HCT116 (cell line): Measurements from ENCODE around the gene MAP3K8. TPM values are rescaled to one million over a fixed set of nuclear protein-coding genes. Genes with fewer than 3 reads are reported as not detected.

Experiments
- ATAC-seq: fragments of 200-7000 bp; cut with Tn5 transposase; 2 replicates; pipeline ENCODE4 v1.9.1; 2020; ENCODE audit warnings: mild to moderate bottlenecking, moderate library complexity
- BruUV-seq: library from RNA; stranded (reverse); fragments of 400-500 nt; replicated peaks from 2 replicates; lab custom pipeline; 2021; lab: Mats Ljungman, UMichigan
- CTCF ChIA-PET: fragments of 300-600 bp; sonication (Branson Sonifier 250); formaldehyde crosslinking; loops from one replicate; lab custom pipeline; 2021; ENCODE audit warnings: antibody characterized with exemption; lab: Charles Lee
- POLR2A ChIA-PET: fragments of 300-600, 350-600 bp; sonication (Branson Sonifier 250); formaldehyde crosslinking; loops from one replicate; lab custom pipeline; 2021; ENCODE audit warnings: antibody characterized with exemption; lab: Charles Lee
- RAD21 ChIA-PET, 2 experiments: fragments of 300-600 bp; sonication (Branson Sonifier 250); formaldehyde crosslinking; loops; one replicate each; lab custom pipeline; 2023; ENCODE audit warnings: low total read pairs in 2 of 2; ENCODE audit not compliant: uncharacterized antibody in 2 of 2, unreplicated experiment in 2 of 2, low non-redundant PET in 1 of 2; lab: Charles Lee
- DNase-seq: peaks from one replicate; pipeline ENCODE4 v3.0.0-alpha.2; 2010; ENCODE audit warnings: low read depth, low spot score
- H2AFZ ChIP-seq: fragments of 200-600 bp; shearing (Covaris generic), sonication (generic); 2 replicates; pipeline ENCODE4 v1.6.1; 2017; ENCODE audit warnings: low read depth, mixed run types, mixed read lengths, antibody characterized with exemption, low read length; ENCODE audit not compliant: poor library complexity, severe bottlenecking
- H3K27ac ChIP-seq: 2 replicates; pipeline ENCODE4 v1.5.1; 2012; ENCODE audit warnings: low read depth, low read length
- H3K27me3 ChIP-seq: fragments of 200-600 bp; sonication (generic); 2 replicates; pipeline ENCODE4 v1.6.1; 2016; ENCODE audit warnings: mixed run types, low read length, mixed read lengths; ENCODE audit not compliant: insufficient read depth
- H3K36me3 ChIP-seq, 2 experiments: fragments of 200-500 bp in 1 of 2; fragments of 200-600 bp in 1 of 2; sonication (Bioruptor generic) in 1 of 2; sonication (generic) in 1 of 2; 2 replicates each; pipeline versions ENCODE4 v1.5.1 to v1.6.1; 2014 to 2016; ENCODE audit warnings: low read length in 2 of 2, inconsistent platforms in 1 of 2, mixed read lengths in 1 of 2, mixed run types in 1 of 2; ENCODE audit not compliant: insufficient read depth in 2 of 2, control insufficient read depth in 1 of 2
- H3K4me1 ChIP-seq, 2 experiments: fragments of 200-600 bp in 1 of 2; sonication (generic) in 1 of 2; 2 replicates each; pipeline versions ENCODE4 v1.5.1 to v1.6.1; 2012 to 2017; ENCODE audit warnings: low read length in 2 of 2, inconsistent platforms in 1 of 2, mild to moderate bottlenecking in 1 of 2, mixed read lengths in 1 of 2, mixed run types in 1 of 2, moderate library complexity in 1 of 2; ENCODE audit not compliant: insufficient read depth in 2 of 2, control insufficient read depth in 1 of 2
- H3K4me2 ChIP-seq: fragments of 200-600 bp; sonication (generic); 2 replicates; pipeline ENCODE4 v1.6.1; 2017; ENCODE audit warnings: mixed run types, low read length, mixed read lengths
- H3K4me3 ChIP-seq, 2 experiments: fragments of 200-600 bp in 1 of 2; sonication (generic) in 1 of 2; replicated peaks in 1 of 2; 2 replicates each; pipeline ENCODE4 v1.5.1; 2011 to 2016; ENCODE audit warnings: low read length in 2 of 2, control low read depth in 1 of 2, low read depth in 1 of 2, mild to moderate bottlenecking in 1 of 2, mixed read lengths in 1 of 2, mixed run types in 1 of 2
- H3K79me2 ChIP-seq: fragments of 200-600 bp; sonication (generic); 2 replicates; pipeline ENCODE4 v1.6.1; 2017; ENCODE audit warnings: mild to moderate bottlenecking, mixed run types, low read length, moderate library complexity, mixed read lengths; ENCODE audit not compliant: insufficient read depth
- H3K9ac ChIP-seq: fragments of 200-600 bp; sonication (generic); 2 replicates; pipeline ENCODE4 v1.6.1; 2016; ENCODE audit warnings: low read length, mixed read lengths
- H3K9me2 ChIP-seq: fragments of 200-600 bp; sonication (generic), shearing (Covaris generic); 2 replicates; pipeline ENCODE4 v1.6.1; 2017; ENCODE audit warnings: mixed run types, mild to moderate bottlenecking, moderate library complexity; ENCODE audit not compliant: insufficient read depth
- H3K9me3 ChIP-seq, 2 experiments: fragments of 200-500 bp in 1 of 2; fragments of 200-600 bp in 1 of 2; sonication (Bioruptor generic) in 1 of 2; sonication (generic) in 1 of 2; 2 replicates each; pipeline ENCODE4 v1.6.1; 2014 to 2017; ENCODE audit warnings: low read length in 2 of 2, mixed read lengths in 2 of 2, inconsistent platforms in 1 of 2, low read depth in 1 of 2, mild to moderate bottlenecking in 1 of 2, mixed run types in 1 of 2, moderate library complexity in 1 of 2; ENCODE audit not compliant: control insufficient read depth in 1 of 2, insufficient read depth in 1 of 2
- H4K20me1 ChIP-seq: fragments of 200-600 bp; sonication (generic), shearing (Covaris generic); 2 replicates; pipeline ENCODE4 v1.6.1; 2017; ENCODE audit warnings: mixed run types, mild to moderate bottlenecking, moderate library complexity; ENCODE audit not compliant: insufficient read depth
- ELF1 ChIP-seq: IDR thresholded peaks from 2 replicates; pipeline ENCODE4 v1.6.1; 2012; ENCODE audit warnings: low read depth, borderline replicate concordance
- EZH2 ChIP-seq: fragments of 200-600 bp; sonication (generic); IDR thresholded peaks from 2 replicates; pipeline ENCODE4 v1.6.1; 2017; ENCODE audit warnings: antibody characterized with exemption, mixed run types
- ZFX ChIP-seq: fragments of 450-650 bp; IDR thresholded peaks from 2 replicates; pipeline ENCODE4 v1.6.1; 2017
- intact Hi-C: fragments of 100-400 bp; cut with micrococcal nuclease; formaldehyde crosslinking; loops from 2 replicates; pipeline ENCODE4 v1.10.0; 2022
- total RNA-seq: library from RNA; stranded (reverse); gene quantifications from one replicate; pipeline ENCODE4 v1.2.1, GENCODE V29; 2021; ENCODE audit not compliant: unreplicated experiment
- TF ChIP-seq, protein P1 (sequence below): IDR thresholded peaks from 2 replicates; pipeline ENCODE4 v1.6.1; 2011; ENCODE audit warnings: mild to moderate bottlenecking, low read length, moderate library complexity; ENCODE audit not compliant: insufficient replicate concordance; ENCODE audit errors: extremely low read depth
- TF ChIP-seq, protein P2 (sequence below): IDR thresholded peaks from 2 replicates; pipeline ENCODE4 v1.6.1; 2012; ENCODE audit warnings: low read depth

Gene MAP3K8
- total RNA-seq, 1 experiment from 2014 or later, result 4.5 TPM

DNA sequence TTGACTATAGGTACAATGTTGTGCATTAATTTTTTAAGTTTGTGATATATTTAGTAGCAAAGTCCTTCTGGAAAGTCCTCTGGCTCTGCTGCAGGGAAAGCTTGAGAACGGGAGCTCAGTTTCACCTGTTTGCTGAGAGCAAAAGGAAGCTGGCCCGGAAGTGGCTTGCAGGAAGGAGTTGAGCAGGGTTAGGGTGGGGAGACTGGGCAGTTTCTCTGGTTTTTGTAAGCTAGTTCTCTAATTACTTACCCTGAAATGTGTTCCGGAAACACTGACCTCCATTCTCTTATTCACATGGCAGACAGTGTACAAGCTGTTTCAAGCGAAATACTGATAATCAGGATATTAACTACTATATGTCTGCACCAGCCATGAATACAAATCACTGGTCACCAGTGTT, 22.3 kb downstream of the MAP3K8 start:
- intact Hi-C loops, result no loop called here
- POLR2A ChIA-PET, result no interaction called here
- BruUV-seq, result no TSS peak
- H3K79me2 ChIP-seq, result no peaks in the 10 kb centered on the region
- TF ChIP-seq ZFX, result no peak
- TF ChIP-seq, protein P1, sequence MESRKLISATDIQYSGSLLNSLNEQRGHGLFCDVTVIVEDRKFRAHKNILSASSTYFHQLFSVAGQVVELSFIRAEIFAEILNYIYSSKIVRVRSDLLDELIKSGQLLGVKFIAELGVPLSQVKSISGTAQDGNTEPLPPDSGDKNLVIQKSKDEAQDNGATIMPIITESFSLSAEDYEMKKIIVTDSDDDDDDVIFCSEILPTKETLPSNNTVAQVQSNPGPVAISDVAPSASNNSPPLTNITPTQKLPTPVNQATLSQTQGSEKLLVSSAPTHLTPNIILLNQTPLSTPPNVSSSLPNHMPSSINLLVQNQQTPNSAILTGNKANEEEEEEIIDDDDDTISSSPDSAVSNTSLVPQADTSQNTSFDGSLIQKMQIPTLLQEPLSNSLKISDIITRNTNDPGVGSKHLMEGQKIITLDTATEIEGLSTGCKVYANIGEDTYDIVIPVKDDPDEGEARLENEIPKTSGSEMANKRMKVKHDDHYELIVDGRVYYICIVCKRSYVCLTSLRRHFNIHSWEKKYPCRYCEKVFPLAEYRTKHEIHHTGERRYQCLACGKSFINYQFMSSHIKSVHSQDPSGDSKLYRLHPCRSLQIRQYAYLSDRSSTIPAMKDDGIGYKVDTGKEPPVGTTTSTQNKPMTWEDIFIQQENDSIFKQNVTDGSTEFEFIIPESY, result no peak
- TF ChIP-seq, all 23 proteins: peak for 0
- ChIA-PET RAD21 (no interaction called here), CTCF (no interaction called here)
- Histone ChIP-seq H3K4me1 (no peaks in the 10 kb centered on the region), H3K4me3 (no peak overlapping the region), H3K9me2 (no peaks in the 10 kb centered on the region), H3K27ac (no peak overlapping the region), H2AFZ (no peak overlapping the region), H3K9ac (no peak overlapping the region), H3K27me3 (no peaks in the 10 kb centered on the region), H4K20me1 (no peaks in the 10 kb centered on the region), H3K4me2 (no peak overlapping the region), H3K36me3 (peaks cover 0 to 9% of the 10 kb centered on the region in 2 experiments; a peak in 2 of 4 replicates), H3K9me3 (no peaks in the 10 kb centered on the region)
- no peak for DNase-seq
- ATAC-seq, result no peak

DNA sequence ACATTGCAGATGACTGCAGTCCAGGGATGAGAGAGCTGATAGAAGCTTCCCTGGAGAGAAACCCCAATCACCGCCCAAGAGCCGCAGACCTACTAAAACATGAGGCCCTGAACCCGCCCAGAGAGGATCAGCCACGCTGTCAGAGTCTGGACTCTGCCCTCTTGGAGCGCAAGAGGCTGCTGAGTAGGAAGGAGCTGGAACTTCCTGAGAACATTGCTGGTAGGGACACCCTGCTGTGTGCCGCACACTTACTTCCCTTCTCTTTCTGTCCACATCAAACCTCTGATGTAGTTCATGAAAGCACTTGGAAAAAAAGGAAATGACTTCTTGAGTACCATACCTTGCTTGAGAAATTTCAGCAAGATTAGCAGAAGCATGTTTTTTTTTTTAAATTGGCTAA, 25.3 kb downstream of the MAP3K8 start:
- BruUV-seq, result no TSS peak
- peaks cover 0 to 9% of the 10 kb centered on the region in 2 experiments; a peak in 2 of 4 replicates for H3K36me3 ChIP-seq
- no peaks in the 10 kb centered on the region for H4K20me1 ChIP-seq
- intact Hi-C loops, result no loop called here
- H3K4me3 ChIP-seq, result no peak overlapping the region
- H3K27ac ChIP-seq, result no peak overlapping the region
- CTCF ChIA-PET, result no interaction called here
- POLR2A ChIA-PET, result interaction anchor here (0.6 kb wide), 1 partner anchor 75 kb away, joined by 4 read pairs; no protein-coding TSS in a partner anchor
- TF ChIP-seq EZH2 (no peak), ELF1 (no peak), ZFX (no peak)
- TF ChIP-seq, protein P2, sequence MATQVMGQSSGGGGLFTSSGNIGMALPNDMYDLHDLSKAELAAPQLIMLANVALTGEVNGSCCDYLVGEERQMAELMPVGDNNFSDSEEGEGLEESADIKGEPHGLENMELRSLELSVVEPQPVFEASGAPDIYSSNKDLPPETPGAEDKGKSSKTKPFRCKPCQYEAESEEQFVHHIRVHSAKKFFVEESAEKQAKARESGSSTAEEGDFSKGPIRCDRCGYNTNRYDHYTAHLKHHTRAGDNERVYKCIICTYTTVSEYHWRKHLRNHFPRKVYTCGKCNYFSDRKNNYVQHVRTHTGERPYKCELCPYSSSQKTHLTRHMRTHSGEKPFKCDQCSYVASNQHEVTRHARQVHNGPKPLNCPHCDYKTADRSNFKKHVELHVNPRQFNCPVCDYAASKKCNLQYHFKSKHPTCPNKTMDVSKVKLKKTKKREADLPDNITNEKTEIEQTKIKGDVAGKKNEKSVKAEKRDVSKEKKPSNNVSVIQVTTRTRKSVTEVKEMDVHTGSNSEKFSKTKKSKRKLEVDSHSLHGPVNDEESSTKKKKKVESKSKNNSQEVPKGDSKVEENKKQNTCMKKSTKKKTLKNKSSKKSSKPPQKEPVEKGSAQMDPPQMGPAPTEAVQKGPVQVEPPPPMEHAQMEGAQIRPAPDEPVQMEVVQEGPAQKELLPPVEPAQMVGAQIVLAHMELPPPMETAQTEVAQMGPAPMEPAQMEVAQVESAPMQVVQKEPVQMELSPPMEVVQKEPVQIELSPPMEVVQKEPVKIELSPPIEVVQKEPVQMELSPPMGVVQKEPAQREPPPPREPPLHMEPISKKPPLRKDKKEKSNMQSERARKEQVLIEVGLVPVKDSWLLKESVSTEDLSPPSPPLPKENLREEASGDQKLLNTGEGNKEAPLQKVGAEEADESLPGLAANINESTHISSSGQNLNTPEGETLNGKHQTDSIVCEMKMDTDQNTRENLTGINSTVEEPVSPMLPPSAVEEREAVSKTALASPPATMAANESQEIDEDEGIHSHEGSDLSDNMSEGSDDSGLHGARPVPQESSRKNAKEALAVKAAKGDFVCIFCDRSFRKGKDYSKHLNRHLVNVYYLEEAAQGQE, result no peak
- H3K9me3 ChIP-seq, result no peaks in the 10 kb centered on the region
- no peak overlapping the region for H2AFZ ChIP-seq
- peaks cover 8 to 10% of the 10 kb centered on the region in 2 experiments for H3K4me1 ChIP-seq
- no peaks in the 10 kb centered on the region for H3K9me2 ChIP-seq
- H3K79me2 ChIP-seq, result no peaks in the 10 kb centered on the region
- no peak overlapping the region for H3K9ac ChIP-seq
- no peak overlapping the region for H3K4me2 ChIP-seq
- ATAC-seq (no peak), DNase-seq (no peak)
- RAD21 ChIA-PET, result no interaction called here
- no peaks in the 10 kb centered on the region for H3K27me3 ChIP-seq
